Thoracic aorta (tissue), 2 donors: ENCODE data around the gene UNC13D. TPM values are rescaled to one million over a fixed set of nuclear protein-coding genes. Genes with fewer than 3 reads are reported as not detected.
"Not testable (repeated sequence)": the region's sequence is repeated elsewhere in the genome, so short reads cannot be mapped to it uniquely, and the experiment has no call there.

Experiments
- ATAC-seq: fragments of 150-250 bp; one replicate; pipeline ENCODE4 v1.8.0; 2017; ENCODE audit warnings: low read depth; ENCODE audit not compliant: insufficient number of reproducible peaks, low FRiP score
- DNase-seq: peaks from one replicate; pipeline ENCODE4 v3.0.0-alpha.2; 2020; ENCODE audit warnings: low spot score
- H3K27ac ChIP-seq, 2 donors: fragments of 200-600 bp; sonication (generic); 1 replicate in 1 of 2; 2 replicates in 1 of 2; pipeline ENCODE4 v1.5.1; 2016; ENCODE audit warnings: mild to moderate bottlenecking in 2 of 2, moderate library complexity in 2 of 2
- H3K27me3 ChIP-seq: fragments of 200-600 bp; sonication (generic); replicated peaks from 2 replicates; pipeline ENCODE4 v1.6.0; 2016; ENCODE audit warnings: mild to moderate bottlenecking; ENCODE audit not compliant: insufficient read depth
- H3K36me3 ChIP-seq: fragments of 200-600 bp; sonication (generic); one replicate; pipeline ENCODE4 v1.5.1; 2016
- H3K4me1 ChIP-seq, 2 donors: fragments of 200-600 bp; sonication (generic); 1 replicate in 1 of 2; 2 replicates in 1 of 2; pipeline versions ENCODE4 v1.5.1 to v1.6.0; 2016; ENCODE audit warnings: low read depth in 2 of 2, mild to moderate bottlenecking in 1 of 2; ENCODE audit not compliant: control insufficient read depth in 1 of 2
- H3K4me3 ChIP-seq: fragments of 200-600 bp; sonication (generic); 2 replicates; pipeline ENCODE4 v1.5.1; 2016; ENCODE audit warnings: mild to moderate bottlenecking
- H3K9me3 ChIP-seq: fragments of 200-600 bp; sonication (generic); 2 replicates; pipeline ENCODE4 v1.5.1; 2016
- total RNA-seq, 2 donors: library from RNA; depleted of rRNA; stranded (reverse); fragments of >200 nt; gene quantifications; one replicate each; pipeline versions ENCODE4 v1.1.0 to v1.2.3, GENCODE V29; 2016
- TF ChIP-seq, protein P1 (sequence below): fragments of 200-600 bp; sonication (generic); IDR thresholded peaks from one replicate; pipeline ENCODE4 v1.5.1; 2019; ENCODE audit warnings: antibody characterized with exemption

UNC13D gene
- total RNA-seq, 2 donors from 2014 or later = 13.5 to 36.0 TPM

DNA sequence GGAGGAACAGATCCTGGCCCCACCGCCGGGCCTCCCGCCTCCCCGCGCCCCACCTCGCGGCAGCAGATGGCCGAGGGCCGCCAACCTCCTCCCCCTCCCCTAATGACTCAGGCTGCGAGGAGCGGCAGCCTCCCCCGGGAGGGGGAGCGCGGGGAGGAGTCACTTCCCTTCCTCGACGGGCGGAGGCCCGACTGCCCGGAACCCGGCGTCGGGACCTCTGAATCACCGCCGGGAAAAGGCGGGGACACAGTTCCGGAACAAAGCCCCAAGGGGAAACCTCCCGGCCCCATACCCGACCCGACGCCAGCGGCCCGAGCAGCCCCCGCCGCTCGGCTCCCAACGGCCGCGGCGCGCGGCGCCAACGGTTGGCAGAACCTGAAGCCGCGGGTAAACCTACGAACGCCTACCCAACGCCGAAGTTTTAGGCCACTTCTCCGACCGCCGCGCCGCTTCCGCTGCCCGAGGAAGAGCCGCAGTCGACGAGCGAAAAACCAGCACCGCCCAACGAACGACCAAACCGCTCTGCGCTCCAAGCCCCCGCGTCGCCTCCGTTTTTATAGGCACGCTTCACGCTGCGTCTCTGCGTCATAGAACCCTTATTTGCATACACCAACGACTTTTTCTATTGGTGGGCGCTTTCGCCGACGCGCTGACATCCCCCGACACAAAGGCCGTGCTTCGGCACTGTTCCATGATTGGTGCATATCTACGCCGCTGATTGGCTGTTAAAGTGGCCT is 64.8 kb downstream of the UNC13D start:
- no peaks in the 10 kb centered on the region for H3K9me3 ChIP-seq
- ATAC-seq (peak; percentile 85), DNase-seq (peak; percentile 94)
- no peaks in the 10 kb centered on the region for H3K27me3 ChIP-seq
- TF ChIP-seq, protein P1, sequence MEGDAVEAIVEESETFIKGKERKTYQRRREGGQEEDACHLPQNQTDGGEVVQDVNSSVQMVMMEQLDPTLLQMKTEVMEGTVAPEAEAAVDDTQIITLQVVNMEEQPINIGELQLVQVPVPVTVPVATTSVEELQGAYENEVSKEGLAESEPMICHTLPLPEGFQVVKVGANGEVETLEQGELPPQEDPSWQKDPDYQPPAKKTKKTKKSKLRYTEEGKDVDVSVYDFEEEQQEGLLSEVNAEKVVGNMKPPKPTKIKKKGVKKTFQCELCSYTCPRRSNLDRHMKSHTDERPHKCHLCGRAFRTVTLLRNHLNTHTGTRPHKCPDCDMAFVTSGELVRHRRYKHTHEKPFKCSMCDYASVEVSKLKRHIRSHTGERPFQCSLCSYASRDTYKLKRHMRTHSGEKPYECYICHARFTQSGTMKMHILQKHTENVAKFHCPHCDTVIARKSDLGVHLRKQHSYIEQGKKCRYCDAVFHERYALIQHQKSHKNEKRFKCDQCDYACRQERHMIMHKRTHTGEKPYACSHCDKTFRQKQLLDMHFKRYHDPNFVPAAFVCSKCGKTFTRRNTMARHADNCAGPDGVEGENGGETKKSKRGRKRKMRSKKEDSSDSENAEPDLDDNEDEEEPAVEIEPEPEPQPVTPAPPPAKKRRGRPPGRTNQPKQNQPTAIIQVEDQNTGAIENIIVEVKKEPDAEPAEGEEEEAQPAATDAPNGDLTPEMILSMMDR = no peak
- peaks cover 13 to 49% of the 10 kb centered on the region in 2 donors for H3K4me1 ChIP-seq
- peaks cover 25% of the 10 kb centered on the region for H3K36me3 ChIP-seq
- peak overlapping the region; percentile 92 for H3K4me3 ChIP-seq
- peak overlapping the region; percentile 94 to 98 for H3K27ac ChIP-seq

DNA sequence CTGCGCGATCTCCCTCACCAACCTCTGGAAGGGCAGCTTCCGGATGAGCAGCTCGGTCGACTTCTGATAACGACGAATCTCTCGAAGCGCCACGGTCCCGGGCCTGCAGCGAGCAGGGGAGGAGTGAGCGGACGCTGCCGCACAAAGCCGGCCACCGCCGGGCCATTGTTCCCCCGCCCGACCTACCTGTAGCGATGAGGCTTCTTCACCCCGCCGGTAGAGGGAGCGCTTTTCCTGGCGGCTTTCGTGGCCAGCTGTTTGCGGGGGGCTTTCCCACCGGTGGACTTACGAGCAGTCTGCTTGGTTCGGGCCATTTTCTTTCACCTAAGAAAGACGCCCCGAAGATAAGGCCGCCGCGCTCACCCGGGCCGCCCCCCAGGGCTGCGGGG is 65.3 kb downstream of the UNC13D start:
- no peak for DNase-seq
- no peak for ATAC-seq
- Histone ChIP-seq H3K36me3 (peaks cover 28% of the 10 kb centered on the region), H3K27me3 (no peaks in the 10 kb centered on the region), H3K4me1 (peaks cover 10 to 47% of the 10 kb centered on the region in 2 donors), H3K27ac (peak overlapping the region; percentile 94 to 98), H3K9me3 (no peaks in the 10 kb centered on the region), H3K4me3 (peak overlapping the region; percentile 92)
- TF ChIP-seq, protein P1 = peak; percentile 39

- H3K27ac ChIP-seq = peak overlapping the region; percentile 94 to 98
- DNase-seq, H3K27me3 ChIP-seq, H3K9me3 ChIP-seq, ATAC-seq: not testable (repeated sequence)
- H3K4me3 ChIP-seq = peak overlapping the region; percentile 92
- peaks cover 28% of the 10 kb centered on the region for H3K36me3 ChIP-seq
- peaks cover 9 to 41% of the 10 kb centered on the region in 2 donors for H3K4me1 ChIP-seq
These were observed 65.9 kb downstream of the UNC13D start for GRCh38 chr17:75778066-75778860.

DNA sequence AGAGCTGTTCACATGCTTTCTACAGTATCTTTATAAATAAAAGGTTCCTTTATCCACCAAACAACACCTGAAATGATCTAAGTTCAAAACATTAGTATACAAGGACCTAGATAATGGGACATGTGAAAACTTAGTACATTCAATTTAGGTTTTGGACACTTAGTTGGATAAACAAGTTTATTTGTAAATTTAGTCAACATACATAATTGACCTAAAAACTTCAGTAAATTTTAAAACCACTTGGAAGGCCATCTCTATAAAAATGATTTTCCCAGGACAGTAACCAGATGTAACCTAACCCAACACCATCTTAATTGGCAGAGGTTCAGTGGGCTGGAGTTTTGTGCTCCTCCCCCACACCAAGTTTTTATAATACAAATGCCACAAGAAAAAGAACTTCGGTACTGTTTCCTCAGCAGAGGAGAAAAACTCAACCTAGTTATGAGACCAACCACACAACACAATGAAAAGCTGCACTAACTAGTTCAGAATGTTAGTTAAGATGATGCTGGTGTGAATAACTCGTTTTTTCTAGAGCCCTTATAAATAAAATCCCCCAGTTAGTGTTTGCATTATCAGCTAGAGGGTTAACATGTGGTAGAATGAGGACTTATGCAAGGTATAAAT is 66.8 kb downstream of the UNC13D start:
- DNase-seq (no peak), ATAC-seq (no peak)
- H3K9me3 ChIP-seq = no peaks in the 10 kb centered on the region
- peak overlapping the region; percentile 92 for H3K4me3 ChIP-seq
- TF ChIP-seq, protein P1 = no peak
- H3K27ac ChIP-seq = peak overlapping the region; percentile 4 to 26
- peaks cover 9 to 33% of the 10 kb centered on the region in 2 donors for H3K4me1 ChIP-seq
- H3K36me3 ChIP-seq = peaks cover 28% of the 10 kb centered on the region
- no peaks in the 10 kb centered on the region for H3K27me3 ChIP-seq

Other genes starting within 250 kb of the UNC13D start
- under 1 TPM; 0.27 to 0.28 TPM for gene SMIM5, start 211.0 kb downstream of the UNC13D start, total RNA-seq
- 10 to 100 TPM; 12.6 to 29.9 TPM for gene RECQL5, start 177.2 kb downstream of the UNC13D start, total RNA-seq
- gene SAP30BP, start 177.1 kb downstream of the UNC13D start, total RNA-seq = 10 to 100 TPM; 65.1 to 70.4 TPM
- 10 to 100 TPM; 11.6 to 21.1 TPM for gene ITGB4, start 122.9 kb downstream of the UNC13D start, total RNA-seq
- 10 to 100 TPM; 29.6 to 58.3 TPM for gene GALK1, start 79.2 kb downstream of the UNC13D start, total RNA-seq
- 10 to 100 TPM; 31.0 to 51.7 TPM for gene UNK, start 59.6 kb downstream of the UNC13D start, total RNA-seq
- 10 to 100 TPM; 55.8 to 83.1 TPM for gene WBP2, start 10.9 kb upstream of the UNC13D start, total RNA-seq
- 10 to 100 TPM; 58.9 to 94.0 TPM for gene TRIM47, start 34.2 kb upstream of the UNC13D start, total RNA-seq
- 10 to 100 TPM; 21.4 to 22.6 TPM for gene TRIM65, start 52.5 kb upstream of the UNC13D start, total RNA-seq
- 10 to 100 TPM; 42.4 to 56.2 TPM for gene MRPL38, start 60.5 kb upstream of the UNC13D start, total RNA-seq
- 1 to 10 TPM; 6.3 to 8.0 TPM for gene FBF1, start 96.6 kb upstream of the UNC13D start, total RNA-seq
- 10 to 100 TPM; 22.5 to 37.6 TPM for gene ACOX1, start 134.8 kb upstream of the UNC13D start, total RNA-seq
- gene TEN1, start 134.8 kb upstream of the UNC13D start, total RNA-seq = 1 to 10 TPM; 6.0 to 8.1 TPM
- gene CDK3, start 156.5 kb upstream of the UNC13D start, total RNA-seq = 1 to 10 TPM; 3.2 to 4.9 TPM
- 1 to 10 TPM; 1.4 to 1.6 TPM for gene EVPL, start 182.9 kb upstream of the UNC13D start, total RNA-seq
- gene SRP68, start 228.1 kb upstream of the UNC13D start, total RNA-seq = 10 to 100 TPM; 19.1 to 39.9 TPM
- 1 to 10 TPM in 1 of 2 donors, not detected in 1; 1.4 TPM for gene GALR2, start 230.4 kb upstream of the UNC13D start, total RNA-seq
- not detected for gene ZACN, start 234.8 kb upstream of the UNC13D start, total RNA-seq